ENCODE results near the gene G0S2. TPM values are rescaled to one million over a fixed set of nuclear protein-coding genes. Genes with fewer than 3 reads are reported as not detected.

The G0S2 gene
- total and polyA plus RNA-seq, 10 donors, result 12.5 to 126 (median 34.9) TPM

GRCh38 chr1:209629621-209630382 lies 45.4 kb upstream of the G0S2 start:
- DNase-seq, result no peak
- WGBS, 5 donors, result 91 to 97% (median 95%) methylated on average over 11 of the region's 11 CpGs
- Histone ChIP-seq H3K4me3 (no peak overlapping the region), H3K9me3 (no peaks in the 10 kb centered on the region), H3K4me1 (peaks cover 4 to 43% (median 25%) of the 10 kb centered on the region in 6 donors), H3K27me3 (replicated peaks in 1 of 7) (peaks cover 0 to 29% (median 5%) of the 10 kb centered on the region in 7 donors), H3K27ac (no peak overlapping the region), H3K36me3 (no peaks in the 10 kb centered on the region)
- intact Hi-C loops (cut with DNase I; ENCODE audit: low total_unique reads), result loop anchor here (10.0 kb wide), 1 partner anchor 55 kb away; no protein-coding TSS in a partner anchor
- TF ChIP-seq POLR2AphosphoS5 (IDR thresholded peaks at IDR 0.05) (no peak), POLR2A (IDR thresholded peaks at IDR 0.05) (no peak)
- TF ChIP-seq, protein P1, sequence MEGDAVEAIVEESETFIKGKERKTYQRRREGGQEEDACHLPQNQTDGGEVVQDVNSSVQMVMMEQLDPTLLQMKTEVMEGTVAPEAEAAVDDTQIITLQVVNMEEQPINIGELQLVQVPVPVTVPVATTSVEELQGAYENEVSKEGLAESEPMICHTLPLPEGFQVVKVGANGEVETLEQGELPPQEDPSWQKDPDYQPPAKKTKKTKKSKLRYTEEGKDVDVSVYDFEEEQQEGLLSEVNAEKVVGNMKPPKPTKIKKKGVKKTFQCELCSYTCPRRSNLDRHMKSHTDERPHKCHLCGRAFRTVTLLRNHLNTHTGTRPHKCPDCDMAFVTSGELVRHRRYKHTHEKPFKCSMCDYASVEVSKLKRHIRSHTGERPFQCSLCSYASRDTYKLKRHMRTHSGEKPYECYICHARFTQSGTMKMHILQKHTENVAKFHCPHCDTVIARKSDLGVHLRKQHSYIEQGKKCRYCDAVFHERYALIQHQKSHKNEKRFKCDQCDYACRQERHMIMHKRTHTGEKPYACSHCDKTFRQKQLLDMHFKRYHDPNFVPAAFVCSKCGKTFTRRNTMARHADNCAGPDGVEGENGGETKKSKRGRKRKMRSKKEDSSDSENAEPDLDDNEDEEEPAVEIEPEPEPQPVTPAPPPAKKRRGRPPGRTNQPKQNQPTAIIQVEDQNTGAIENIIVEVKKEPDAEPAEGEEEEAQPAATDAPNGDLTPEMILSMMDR (IDR thresholded peaks at IDR 0.05 in 8 of 11, conservative IDR thresholded peaks at IDR 0.05 in 3 of 11), result no peak

GRCh38 chr1:209630383-209631225 lies 44.6 kb upstream of the G0S2 start:
- peaks cover 4 to 36% (median 21%) of the 10 kb centered on the region in 6 donors for H3K4me1 ChIP-seq
- H3K36me3 ChIP-seq, result no peaks in the 10 kb centered on the region
- DNase-seq, result no peak
- TF ChIP-seq POLR2A (IDR thresholded peaks at IDR 0.05) (no peak), POLR2AphosphoS5 (IDR thresholded peaks at IDR 0.05) (no peak)
- TF ChIP-seq, protein P1 (IDR thresholded peaks at IDR 0.05 in 8 of 11, conservative IDR thresholded peaks at IDR 0.05 in 3 of 11), result no peak
- intact Hi-C loops (cut with DNase I; ENCODE audit: low total_unique reads), result no loop called here
- no peak overlapping the region for H3K4me3 ChIP-seq
- peaks cover 0 to 29% (median 5%) of the 10 kb centered on the region in 7 donors for H3K27me3 ChIP-seq (replicated peaks in 1 of 7)
- 62 to 71% (median 71%) methylated on average over 17 of the region's 17 CpGs for WGBS, 5 donors
- no peak overlapping the region for H3K27ac ChIP-seq
- no peaks in the 10 kb centered on the region for H3K9me3 ChIP-seq

- no peak for DNase-seq
- no peak for TF ChIP-seq POLR2A (IDR thresholded peaks at IDR 0.05)
- no peak for TF ChIP-seq POLR2AphosphoS5 (IDR thresholded peaks at IDR 0.05)
- TF ChIP-seq, protein P1 (IDR thresholded peaks at IDR 0.05 in 8 of 11, conservative IDR thresholded peaks at IDR 0.05 in 3 of 11), result no peak
- Histone ChIP-seq H3K4me3 (no peak overlapping the region), H3K4me1 (peaks cover 0 to 9% (median 0%) of the 10 kb centered on the region in 6 donors), H3K9me3 (no peaks in the 10 kb centered on the region), H3K36me3 (no peaks in the 10 kb centered on the region), H3K27ac (peak overlapping the region in 1 of 8 donors; percentile 14), H3K27me3 (replicated peaks in 1 of 7) (peaks cover 0 to 15% (median 0%) of the 10 kb centered on the region in 7 donors)
- intact Hi-C loops (cut with DNase I; ENCODE audit: low total_unique reads), result no loop called here
- WGBS, 5 donors, result 59 to 79% (median 68%) methylated on average over 6 of the region's 6 CpGs
Observed at GRCh38 chr1:209633335-209633997, 41.7 kb upstream of the G0S2 start.

Measured in spleen (tissue), 11 donors.